Thyroid gland (tissue), 4 donors: Measurements from ENCODE around the gene NUB1.

Source experiments
- CTCF ChIP-seq, 6 experiments: fragments of 200-600 bp in 3 of 6; fragments of 450-650 bp in 3 of 6; sonication (generic) in 3 of 6; IDR thresholded peaks; one replicate each; pipeline ENCODE4 v1.5.1; 2016 to 2019; ENCODE audit warnings: antibody characterized with exemption in 6 of 6, mild to moderate bottlenecking in 2 of 6, inconsistent platforms in 1 of 6, moderate library complexity in 1 of 6
- POLR2A ChIP-seq, 2 donors: fragments of 450-650 bp; IDR thresholded peaks; one replicate each; pipeline ENCODE4 v1.6.1; 2017; ENCODE audit warnings: antibody characterized with exemption in 2 of 2, mild to moderate bottlenecking in 2 of 2, moderate library complexity in 1 of 2

- TF ChIP-seq CTCF (IDR thresholded peaks at IDR 0.05) (no peak), POLR2A (IDR thresholded peaks at IDR 0.05) (no peak)
Measured at GRCh38 chr7:151384776-151385625, 43.4 kb downstream of the NUB1 start.
